ENCODE measurements around the gene PDE4D.
"Not testable (repeated sequence)": the region's sequence is repeated elsewhere in the genome, so short reads cannot be mapped to it uniquely, and the experiment has no call there.

The PDE4D gene

DNA sequence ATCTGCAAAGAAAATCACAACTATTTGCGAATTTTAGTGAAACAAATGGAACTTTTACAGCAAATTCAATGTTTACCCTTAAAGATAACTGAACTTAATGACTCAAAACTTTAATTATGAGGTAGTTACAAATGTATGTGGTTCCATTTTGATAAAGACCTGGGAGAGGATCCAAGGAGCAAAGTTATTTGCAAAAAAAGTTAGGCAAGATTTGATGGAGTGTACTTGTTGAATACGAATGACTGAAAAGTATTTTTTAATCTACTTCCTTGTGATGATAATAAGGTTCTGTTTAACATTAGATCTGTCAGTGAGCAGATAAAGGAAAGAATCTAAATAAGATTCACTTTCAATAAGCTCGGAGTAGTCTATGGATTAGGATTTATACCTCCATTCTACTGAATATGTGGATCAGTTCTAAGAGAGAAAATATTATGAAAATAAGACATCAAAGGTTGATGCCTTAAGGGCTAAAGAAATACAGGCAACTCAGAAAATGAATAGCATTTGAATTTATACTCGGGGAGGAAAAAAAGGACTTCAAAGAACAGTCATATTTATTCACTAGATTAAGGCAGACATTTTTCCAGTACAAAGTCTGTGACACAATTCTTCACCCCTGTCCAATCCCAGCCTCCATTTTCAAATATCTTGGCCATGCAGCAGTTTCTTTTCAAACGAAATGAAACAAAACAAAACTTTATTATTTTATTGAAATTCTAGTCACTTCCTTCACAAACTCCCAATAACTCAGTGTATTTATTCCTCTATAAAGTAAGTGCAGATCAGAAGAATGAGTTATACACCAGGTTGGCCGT lies 199.8 kb downstream of the PDE4D start:
- DNase-seq, result no peak

DNA sequence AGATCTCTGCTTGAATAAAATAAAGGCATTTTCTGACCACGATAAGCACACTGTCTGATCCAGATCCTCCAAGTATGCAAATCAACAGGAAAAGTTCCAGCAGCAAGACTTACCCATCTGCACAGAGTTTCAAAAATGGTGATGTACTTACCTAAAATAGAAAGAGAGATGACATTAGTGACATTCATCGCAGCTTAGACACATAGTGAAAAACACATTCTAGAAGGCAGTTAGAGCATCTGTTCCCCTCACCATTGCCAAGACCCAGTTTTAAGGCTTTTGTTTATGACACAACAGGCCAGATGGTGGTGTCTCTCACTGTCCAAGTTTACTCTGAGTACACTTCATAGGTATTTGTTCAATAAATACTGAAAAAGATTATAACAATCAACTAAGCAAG lies 207.7 kb downstream of the PDE4D start:
- no peak for DNase-seq

DNA sequence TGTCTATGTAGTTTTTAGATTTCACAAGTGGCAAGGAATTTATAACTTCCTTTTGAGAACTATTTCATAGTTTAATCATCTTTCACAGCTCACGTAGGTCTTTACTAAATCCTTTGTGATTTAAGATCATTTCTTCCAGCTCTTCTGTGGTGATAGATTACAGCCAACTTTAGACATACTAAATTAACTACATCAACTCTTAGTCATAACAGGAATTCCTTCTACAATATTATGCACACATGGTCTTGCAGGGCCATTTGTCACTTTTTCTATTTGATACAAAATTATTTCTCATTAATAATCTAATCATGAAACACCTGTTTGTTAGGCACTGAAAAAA lies 208.4 kb downstream of the PDE4D start:
- no peak for DNase-seq

DNA sequence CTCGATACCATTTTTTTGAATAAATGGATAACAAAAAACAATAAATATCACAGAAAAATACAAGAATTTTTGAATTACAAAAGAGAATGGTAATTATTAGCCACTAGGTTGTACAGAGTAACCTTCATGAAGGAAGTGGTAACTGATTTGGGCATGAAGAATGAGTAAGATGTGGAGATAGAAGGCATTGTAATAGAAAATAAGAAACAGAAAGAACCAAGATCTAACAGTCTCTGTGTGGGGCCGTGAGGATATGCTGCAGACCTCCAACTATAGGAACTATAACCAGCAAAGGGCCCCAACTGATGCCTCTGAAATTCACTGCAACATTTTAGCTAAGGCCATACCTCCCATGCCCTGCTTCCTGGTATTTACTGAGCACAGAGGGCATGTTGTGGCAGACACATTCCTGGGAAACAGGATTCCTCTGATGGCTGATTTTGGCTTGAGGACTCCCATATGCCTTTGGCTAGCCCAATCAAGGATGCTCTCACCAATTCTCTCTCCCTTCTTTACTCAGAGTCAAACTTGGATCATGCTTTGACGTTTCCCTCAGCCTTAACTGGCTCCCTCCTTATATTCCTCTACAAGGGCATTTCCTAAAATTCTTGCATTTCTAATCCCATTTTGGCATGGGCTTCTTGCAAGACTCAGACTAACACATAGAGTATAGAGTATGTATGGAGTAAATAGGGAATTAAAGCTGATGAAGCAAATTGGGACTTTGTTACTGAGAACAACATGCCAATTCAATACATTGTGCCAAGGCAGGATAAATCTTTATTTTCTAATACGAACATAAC lies 208.9 kb downstream of the PDE4D start:
- no peak for DNase-seq

DNA sequence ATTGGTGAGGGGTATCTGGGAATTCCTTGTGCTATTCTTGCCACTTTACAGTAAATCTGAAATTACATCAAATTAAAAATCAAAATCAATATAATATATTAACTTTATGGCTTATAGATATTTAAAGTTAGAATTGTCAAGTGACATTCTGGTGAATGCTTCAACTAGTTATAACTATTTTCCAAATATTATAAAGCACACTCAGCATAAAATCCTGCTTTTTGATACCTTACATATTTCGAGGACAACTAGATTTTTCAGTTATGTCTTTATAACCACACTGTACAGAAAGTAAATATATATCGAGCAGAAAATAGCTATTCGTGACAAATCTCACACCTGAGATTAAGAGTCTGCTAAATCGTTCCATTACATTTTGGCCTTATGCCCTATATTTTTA lies 210.2 kb downstream of the PDE4D start:
- no peak for DNase-seq

DNA sequence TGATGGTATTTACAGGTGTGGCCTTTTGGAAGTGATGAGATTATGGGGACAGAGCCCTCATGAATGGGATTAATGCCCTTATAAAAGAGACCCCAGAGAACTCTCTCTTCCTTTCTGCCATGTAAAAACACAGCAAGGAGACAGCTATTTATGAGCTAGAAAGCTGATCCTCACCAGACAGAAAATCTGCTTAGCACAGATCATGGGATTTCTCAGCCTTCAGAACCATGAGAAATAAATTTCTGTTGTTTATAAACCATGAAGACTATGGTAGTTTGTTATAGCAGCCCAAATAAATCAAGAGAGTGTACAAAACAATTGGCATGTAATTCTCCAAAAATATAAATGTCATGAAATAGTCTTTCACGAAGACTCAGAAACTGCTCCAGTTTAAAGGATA lies 211.0 kb downstream of the PDE4D start:
- DNase-seq, result no peak

DNA sequence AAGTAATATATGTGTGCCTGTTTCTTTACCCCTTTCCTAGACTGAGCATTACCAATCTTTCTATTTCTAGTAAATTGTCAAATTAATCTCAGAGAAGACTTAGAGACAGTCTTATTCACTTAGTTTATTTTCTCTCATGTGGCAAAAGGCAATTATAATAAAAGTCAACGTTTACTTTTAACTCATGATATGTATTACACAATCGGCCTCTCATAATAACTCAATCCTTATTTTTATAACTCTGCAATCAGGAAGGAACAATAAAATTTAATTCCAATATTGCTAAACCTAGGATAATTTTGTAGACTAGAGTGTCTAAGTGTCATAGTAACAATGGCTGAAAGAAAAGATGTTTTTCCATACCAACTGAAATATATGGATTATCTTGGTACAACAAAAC lies 214.6 kb downstream of the PDE4D start:
- no peak for DNase-seq

DNA sequence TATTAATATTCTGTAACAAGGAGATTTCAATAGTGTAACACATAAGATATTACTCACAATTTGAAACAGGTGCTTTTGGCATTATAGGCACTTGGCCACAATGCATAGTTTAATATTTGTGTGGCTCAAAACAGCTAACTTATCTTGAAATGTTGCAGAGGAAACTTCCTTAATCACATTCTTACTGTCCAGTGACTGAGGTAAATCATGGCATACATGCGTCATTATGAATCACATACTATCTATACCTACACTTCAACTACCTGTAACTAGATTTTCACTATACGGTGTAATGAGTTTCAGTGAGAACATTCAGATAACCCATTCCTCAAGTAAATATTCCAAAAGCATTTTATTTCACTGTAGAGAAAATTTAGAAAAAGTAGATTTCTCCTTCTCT lies 218.8 kb downstream of the PDE4D start:
- no peak for DNase-seq

DNA sequence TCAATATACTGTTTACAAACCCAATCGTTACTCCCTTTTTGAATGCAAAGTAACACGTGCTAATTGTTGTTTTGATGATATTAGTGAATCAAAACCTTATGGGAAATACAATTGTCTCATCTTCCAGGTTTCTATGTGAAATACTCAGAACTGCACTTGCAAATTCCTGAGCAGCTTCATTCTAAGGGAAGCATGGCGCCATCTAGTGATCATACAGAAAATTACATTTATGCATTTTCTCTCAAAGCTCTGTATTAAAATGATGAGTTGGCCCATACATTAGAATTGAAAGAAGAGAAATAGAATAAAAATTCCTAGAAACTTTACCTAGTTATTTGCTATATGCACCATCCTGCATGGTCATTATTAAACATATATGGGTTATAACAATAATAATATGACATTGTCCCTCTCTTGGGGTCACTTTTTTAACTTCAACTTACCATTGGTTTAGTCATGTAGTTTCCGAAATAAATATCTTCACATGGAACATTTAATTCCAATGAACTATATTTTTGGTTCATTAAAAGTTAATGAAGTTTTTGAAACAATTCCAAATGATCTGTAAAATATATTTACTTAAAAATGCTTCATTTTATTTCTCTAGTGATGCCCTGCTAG lies 220.0 kb downstream of the PDE4D start:
- DNase-seq, result no peak

DNA sequence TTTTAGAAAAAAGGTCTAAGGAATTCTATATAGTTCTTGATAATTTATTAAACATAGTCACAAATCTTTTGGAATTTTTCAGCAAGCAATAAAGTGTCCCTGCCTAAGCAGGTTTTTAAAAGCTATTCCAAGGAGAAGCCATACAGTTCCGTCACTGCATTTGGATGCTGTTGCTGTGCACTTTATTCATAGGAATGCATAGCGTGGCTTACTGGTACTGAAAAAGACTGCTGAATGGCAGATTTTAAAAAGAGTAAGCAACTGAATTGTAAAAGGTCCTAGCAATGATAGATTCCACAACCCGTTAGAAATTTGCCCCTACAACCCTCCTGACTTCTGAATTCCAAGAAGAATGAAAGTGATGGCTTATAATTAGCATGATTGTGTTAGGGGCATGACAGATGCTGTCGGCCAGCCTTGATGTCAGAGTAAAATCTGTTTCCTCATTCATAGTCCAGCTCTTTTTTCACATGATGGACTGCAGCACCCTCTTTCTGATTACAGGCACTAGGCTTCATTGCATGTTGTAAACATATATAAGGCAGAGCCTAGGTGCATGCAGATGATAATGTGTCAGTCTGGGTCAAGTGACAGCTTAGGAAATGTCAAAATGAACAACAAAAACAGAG lies 227.0 kb downstream of the PDE4D start:
- DNase-seq, result no peak

DNA sequence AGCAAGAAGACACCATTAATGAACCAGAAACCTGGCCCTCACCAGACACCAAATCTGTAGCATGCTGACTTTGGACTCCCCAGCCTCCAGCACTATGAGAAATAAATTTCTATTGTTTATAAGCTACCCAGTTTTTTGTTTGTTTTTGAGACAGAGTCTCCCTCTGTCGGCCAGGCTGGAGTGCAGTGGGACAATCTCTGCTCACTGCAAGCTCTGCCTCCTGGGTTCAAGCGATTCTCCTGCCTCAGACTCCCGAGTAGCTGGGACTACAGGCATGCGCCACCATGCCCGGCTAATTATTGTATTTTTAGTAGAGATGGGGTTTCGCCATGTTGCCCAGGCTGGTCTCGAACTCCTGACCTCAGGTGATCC lies 227.7 kb downstream of the PDE4D start:
- DNase-seq, result not testable (repeated sequence)

DNA sequence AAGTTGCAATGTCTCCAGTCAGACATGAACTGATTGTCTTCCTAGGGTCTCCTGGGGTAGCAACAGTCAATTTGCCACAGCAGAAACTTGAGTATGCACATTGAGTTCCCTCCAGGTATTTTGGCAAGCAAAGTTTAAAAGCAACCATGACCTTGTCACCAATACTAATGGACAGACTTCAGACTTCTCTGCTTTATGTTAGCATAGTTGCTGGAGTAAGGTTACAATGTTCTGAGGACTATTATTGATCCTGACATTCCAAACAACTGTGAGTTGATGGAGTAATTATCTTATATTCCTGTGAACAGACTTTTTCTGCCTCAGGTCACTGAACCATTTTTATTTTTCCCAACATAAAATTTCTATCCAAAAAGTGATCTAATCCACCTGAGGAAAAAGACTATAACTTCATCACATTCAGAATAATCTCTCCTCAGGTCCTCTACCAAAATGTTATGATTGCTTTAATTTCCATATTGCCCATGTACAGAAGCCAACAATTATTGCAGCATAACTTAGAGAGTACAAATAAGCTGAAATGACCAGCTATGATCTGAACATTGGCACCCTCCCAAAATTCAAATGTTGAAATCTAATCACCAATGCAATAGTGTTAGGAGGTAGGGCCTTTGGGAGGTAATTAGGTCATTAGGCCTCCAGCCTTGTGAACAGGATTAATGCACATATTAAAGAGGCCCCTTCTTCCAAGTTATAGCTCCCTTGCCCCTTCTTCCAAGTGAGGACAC lies 228.3 kb downstream of the PDE4D start:
- no peak for DNase-seq

DNA sequence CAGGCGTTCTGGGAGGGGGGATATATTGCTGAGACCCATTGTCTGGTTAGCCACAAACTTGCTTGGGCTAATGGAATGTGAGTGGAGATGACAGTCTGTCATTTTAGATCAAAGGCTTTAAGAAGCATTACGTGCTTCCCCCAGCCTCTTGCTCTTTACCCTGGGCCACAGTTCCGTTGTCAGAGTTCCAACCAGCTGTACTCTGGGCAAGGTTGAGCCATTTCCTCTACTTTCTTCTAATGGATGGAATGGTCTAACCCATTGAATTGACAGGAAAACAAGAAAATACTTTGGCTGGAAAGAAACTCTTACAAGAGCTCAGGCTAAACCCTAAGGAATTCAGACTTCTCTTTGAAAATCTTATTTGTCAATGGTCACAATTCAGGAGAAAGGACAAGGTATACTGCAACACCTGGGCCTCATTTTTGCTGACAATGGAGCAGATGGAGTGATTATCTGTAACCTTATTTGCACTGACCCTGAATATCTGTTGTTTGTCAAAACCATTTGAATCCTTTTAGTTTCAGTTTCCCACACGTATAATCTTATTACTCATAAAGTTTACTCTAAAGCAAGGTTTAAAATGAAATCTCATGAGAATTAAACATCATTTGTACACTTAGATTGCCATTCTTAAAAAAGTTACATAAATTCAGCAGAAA lies 231.4 kb downstream of the PDE4D start:
- DNase-seq, result no peak

DNA sequence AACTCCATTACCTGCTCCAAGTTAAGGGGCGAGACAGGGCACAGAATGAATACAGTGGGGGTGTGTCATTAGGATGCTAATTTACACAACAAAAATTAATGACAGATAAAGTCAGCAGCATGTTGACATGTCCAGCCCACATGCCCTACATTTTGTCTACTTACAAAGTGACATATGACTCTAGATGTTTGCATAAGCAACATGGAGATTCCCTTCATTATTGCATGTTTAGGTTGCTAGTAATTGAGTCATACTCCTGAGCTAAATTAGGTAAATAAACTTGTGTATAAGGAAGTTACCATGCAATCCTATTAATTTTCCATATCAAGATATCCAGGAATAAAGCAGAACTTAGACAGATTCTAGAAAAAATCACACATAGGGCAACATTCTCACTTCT lies 232.2 kb downstream of the PDE4D start:
- DNase-seq, result no peak

DNA sequence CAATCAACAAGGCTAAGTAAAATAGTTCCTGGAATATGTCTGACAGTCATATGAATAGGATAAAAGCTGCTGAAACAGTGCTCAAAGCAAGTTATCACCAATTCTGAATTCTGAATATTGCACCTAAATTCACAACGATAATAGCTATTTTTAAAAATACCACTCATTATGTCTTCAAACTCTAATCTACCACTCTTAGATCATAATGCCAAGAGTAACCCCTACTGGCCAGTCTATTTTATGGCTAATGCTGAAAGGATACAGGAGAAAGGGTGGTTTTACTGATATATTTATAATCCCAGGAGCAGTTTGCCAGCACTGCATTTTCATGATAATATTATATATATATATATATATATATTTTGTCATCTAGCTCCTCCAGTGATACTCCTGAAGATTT lies 232.8 kb downstream of the PDE4D start:
- DNase-seq, result no peak

DNA sequence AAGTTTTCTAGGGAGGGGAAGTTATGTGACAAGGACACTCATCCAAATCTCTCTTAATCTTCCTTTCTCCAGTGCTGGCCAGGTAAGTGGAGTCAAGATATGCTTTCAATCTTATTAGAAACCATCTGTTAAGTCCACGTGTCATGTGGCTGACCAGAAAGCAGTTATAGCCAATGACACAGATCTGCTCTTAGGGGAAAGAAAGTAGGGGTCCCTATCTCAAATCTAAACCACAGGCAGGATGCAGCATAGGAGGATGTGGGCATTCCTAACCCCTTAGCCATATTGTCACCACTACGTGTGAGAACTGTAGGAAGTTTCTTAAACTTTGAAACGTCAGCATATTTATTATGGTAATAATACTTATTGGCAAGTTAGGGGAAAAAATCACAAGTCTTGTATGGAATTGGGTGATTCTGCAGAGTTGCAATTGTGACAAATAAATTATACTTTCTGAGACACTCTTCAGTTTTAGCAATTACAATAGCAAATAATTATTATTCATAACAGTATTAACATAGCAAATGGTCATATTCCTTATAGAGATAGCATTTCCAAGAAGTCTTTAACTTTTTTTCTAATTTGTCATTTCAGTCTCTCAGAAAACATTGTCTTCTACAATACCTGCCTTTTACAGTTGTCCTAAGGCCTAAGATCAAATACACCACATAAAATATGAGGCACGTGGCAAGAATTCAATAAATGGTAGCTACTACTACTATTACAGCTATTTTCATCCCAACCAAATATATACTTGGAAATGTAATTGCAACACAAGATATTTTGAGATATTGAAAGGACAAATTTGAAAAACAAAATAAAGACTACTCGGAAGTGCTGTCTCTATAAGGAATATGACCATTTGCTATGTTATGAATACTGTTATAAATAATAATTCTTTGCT lies 236.9 kb downstream of the PDE4D start:
- no peak for DNase-seq

DNA sequence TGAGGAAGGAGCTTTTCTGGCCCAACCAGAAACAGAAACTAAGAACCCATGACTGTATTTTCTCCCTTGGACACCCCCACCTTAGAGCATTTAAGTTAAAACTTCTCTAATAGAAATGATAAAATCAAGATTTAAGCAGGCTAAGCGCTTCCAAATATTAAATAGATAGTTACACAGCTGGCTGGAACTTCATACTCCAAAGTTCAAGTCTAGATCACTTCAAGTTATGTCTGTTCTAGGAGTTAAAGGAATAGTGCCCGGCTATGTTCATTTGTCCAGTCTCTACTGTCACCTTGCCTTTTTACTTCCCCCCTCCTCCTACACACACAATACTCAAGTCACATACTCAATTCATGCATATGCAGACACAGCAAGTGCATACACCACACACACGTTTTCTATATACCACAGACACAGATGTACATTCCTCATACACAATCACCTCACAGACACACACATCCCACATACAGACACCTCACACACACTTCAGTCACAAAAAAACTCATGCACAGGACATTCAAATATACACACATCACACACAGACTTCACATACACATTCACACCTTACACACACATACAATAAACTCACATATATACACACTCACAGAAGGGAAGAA lies 237.7 kb downstream of the PDE4D start:
- DNase-seq, result no peak

DNA sequence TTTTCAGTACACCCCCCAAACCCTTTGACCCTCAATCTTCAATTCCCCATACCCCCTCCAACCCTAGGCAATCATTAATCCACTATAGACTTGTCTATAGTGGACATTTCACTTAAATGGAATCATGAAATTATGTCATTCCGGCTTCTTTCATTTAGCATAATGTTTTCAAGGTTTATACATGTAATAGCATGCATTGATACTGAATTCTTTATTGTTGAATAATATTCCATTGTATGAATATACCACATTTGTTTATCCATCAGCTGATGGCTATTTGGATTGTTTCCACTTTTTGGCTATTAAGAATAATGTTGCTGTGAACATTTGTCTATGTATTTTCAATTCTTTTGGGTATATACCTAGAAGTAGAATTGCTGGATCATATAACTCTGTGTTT lies 238.8 kb downstream of the PDE4D start:
- DNase-seq, result no peak

DNA sequence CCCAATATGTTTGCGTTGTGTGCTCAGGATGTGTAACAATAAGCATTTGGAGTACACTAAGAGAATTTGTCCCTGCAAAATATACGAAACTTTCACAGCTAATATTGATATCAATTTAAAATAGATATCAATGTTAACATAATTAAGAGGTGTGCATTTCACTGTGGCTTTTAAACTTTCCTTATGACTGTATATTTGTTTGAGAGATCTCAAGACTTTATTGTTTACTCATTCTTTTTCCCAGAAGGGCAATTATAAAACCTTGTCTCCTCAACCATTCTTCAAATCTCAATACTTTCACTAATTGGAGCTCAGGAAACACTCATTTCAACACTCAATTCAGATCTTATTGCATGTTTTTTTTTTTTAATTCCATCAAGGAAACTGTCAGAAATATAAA lies 241.1 kb downstream of the PDE4D start:
- no peak for DNase-seq
